NCI-H2029 (cell line): Measurements from ENCODE around the gene ATOSA.

Source experiments
- DNase-seq: peaks from one replicate; lab custom pipeline; 2025; lab: John Stamatoyannopoulos, UW

ATOSA gene

GRCh38 chr15:52682200-52682599 is 3.0 kb upstream of the ATOSA start:
- DNase-seq, result no peak

- DNase-seq, result no peak
These were observed 2.3 kb upstream of the ATOSA start for GRCh38 chr15:52681441-52681840.

- DNase-seq, result no peak
These were observed 1.6 kb upstream of the ATOSA start for GRCh38 chr15:52680761-52681160.

- no peak for DNase-seq
These were observed 828 bp upstream of the ATOSA start for GRCh38 chr15:52680041-52680391.

GRCh38 chr15:52678468-52679231 is 538 bp downstream of the ATOSA start:
- peak; percentile 41 for DNase-seq

GRCh38 chr15:52677593-52678467 is 1.4 kb downstream of the ATOSA start:
- no peak for DNase-seq

GRCh38 chr15:52674831-52675230 is 4.4 kb downstream of the ATOSA start:
- DNase-seq, result no peak

- DNase-seq, result no peak
These were observed 5.5 kb downstream of the ATOSA start for GRCh38 chr15:52673734-52674133.

- no peak for DNase-seq
These were observed 5.9 kb downstream of the ATOSA start for GRCh38 chr15:52673312-52673711.

GRCh38 chr15:52672661-52673060 is 6.5 kb downstream of the ATOSA start:
- DNase-seq, result no peak

- DNase-seq, result no peak
These were observed 9.1 kb downstream of the ATOSA start for GRCh38 chr15:52670087-52670486.

GRCh38 chr15:52668133-52668532 is 11.1 kb downstream of the ATOSA start:
- DNase-seq, result no peak

GRCh38 chr15:52667597-52667996 is 11.6 kb downstream of the ATOSA start:
- DNase-seq, result no peak

GRCh38 chr15:52663536-52664294 is 15.5 kb downstream of the ATOSA start:
- DNase-seq, result no peak

- no peak for DNase-seq
These were observed 17.3 kb downstream of the ATOSA start for GRCh38 chr15:52661909-52662308.

GRCh38 chr15:52660192-52660591 is 19.0 kb downstream of the ATOSA start:
- no peak for DNase-seq

- no peak for DNase-seq
These were observed 20.2 kb downstream of the ATOSA start for GRCh38 chr15:52658955-52659354.

- no peak for DNase-seq
These were observed 21.9 kb downstream of the ATOSA start for GRCh38 chr15:52657338-52657737.

- no peak for DNase-seq
These were observed 22.8 kb downstream of the ATOSA start for GRCh38 chr15:52656412-52656811.

GRCh38 chr15:52653431-52653964 is 25.7 kb downstream of the ATOSA start:
- peak; percentile 53 for DNase-seq

GRCh38 chr15:52652984-52653383 is 26.2 kb downstream of the ATOSA start:
- DNase-seq, result no peak

GRCh38 chr15:52652286-52652685 is 26.9 kb downstream of the ATOSA start:
- no peak for DNase-seq
